ENCODE results near the gene CMSS1.

- no peak for TF ChIP-seq POLR2A (IDR thresholded peaks at IDR 0.05)
- no peak for TF ChIP-seq CTCF (IDR thresholded peaks at IDR 0.05)
Observed at GRCh38 chr3:100227511-100227921, 409.9 kb downstream of the CMSS1 start.
